ENCODE data around the gene ARL15.

GRCh38 chr5:53969176-53969730, 341.1 kb downstream of the ARL15 start:
- TF ChIP-seq CTCF (IDR thresholded peaks at IDR 0.05; ENCODE audit: low read depth, low read length) (no peak), MAX (IDR thresholded peaks at IDR 0.05; ENCODE audit: low read depth, low read length) (no peak)
